IMR-90 (cell line): ENCODE data around the gene PCDHB12. TPM values are rescaled to one million over a fixed set of nuclear protein-coding genes. Genes with fewer than 3 reads are reported as not detected.
A peak's percentile ranks its signal among the peaks of the same experiment; 100 is the strongest.

Source experiments
- ATAC-seq: fragments of 200-7000 bp; cut with Tn5 transposase; 2 replicates; pipeline ENCODE4 v1.9.1; 2020; ENCODE audit warnings: low read depth, mild to moderate bottlenecking, moderate library complexity
- BruUV-seq: library from RNA; stranded (reverse); fragments of 400-500 nt; replicated peaks from 2 replicates; lab custom pipeline; 2021; lab: Mats Ljungman, UMichigan
- CTCF ChIA-PET: fragments of 300-600 bp; formaldehyde crosslinking; extraction: SDS; loops from one replicate; lab custom pipeline; 2021; ENCODE audit warnings: antibody characterized with exemption; lab: Yijun Ruan, JAX
- POLR2A ChIA-PET: fragments of 300-600 bp; sonication (Branson Sonifier 250); formaldehyde crosslinking; loops from one replicate; lab custom pipeline; 2022; ENCODE audit warnings: antibody characterized with exemption; ENCODE audit not compliant: unreplicated experiment; lab: Charles Lee
- DNase-seq: peaks from one replicate; pipeline ENCODE4 v3.0.0; 2013
- H2AFZ ChIP-seq: replicated peaks from 2 replicates; pipeline ENCODE3; 2013; ENCODE audit warnings: low read length, mild to moderate bottlenecking; ENCODE audit not compliant: poor library complexity
- H2AK5ac ChIP-seq: 2 replicates; pipeline ENCODE4 v1.6.1; 2013; ENCODE audit warnings: low read depth, low read length, inconsistent platforms
- H2AK9ac ChIP-seq: replicated peaks from 2 replicates; pipeline ENCODE3; 2013; ENCODE audit warnings: mild to moderate bottlenecking, low read depth, low read length, moderate library complexity; ENCODE audit not compliant: poor library complexity
- H2BK120ac ChIP-seq: 2 replicates; pipeline ENCODE4 v1.6.1; 2013; ENCODE audit warnings: low read depth, low read length, inconsistent platforms
- H2BK15ac ChIP-seq: 3 replicates; pipeline ENCODE4 v1.6.1; 2013; ENCODE audit warnings: low read depth, low read length, inconsistent platforms
- H2BK20ac ChIP-seq: 2 replicates; pipeline ENCODE4 v1.6.1; 2013; ENCODE audit warnings: low read depth, mild to moderate bottlenecking, inconsistent platforms, low read length, moderate library complexity
- H2BK5ac ChIP-seq: 2 replicates; pipeline ENCODE4 v1.6.1; 2013; ENCODE audit warnings: mild to moderate bottlenecking, low read depth, low read length, inconsistent platforms; ENCODE audit not compliant: poor library complexity, severe bottlenecking
- H3K14ac ChIP-seq: replicated peaks from 2 replicates; pipeline ENCODE4 v1.6.1; 2013; ENCODE audit warnings: low read depth, low read length, inconsistent platforms
- H3K18ac ChIP-seq: 2 replicates; pipeline ENCODE4 v1.6.1; 2013; ENCODE audit warnings: low read depth, low read length, control low read depth
- H3K23ac ChIP-seq: 2 replicates; pipeline ENCODE4 v1.6.1; 2013; ENCODE audit warnings: low read depth, low read length, inconsistent platforms
- H3K27ac ChIP-seq: 2 replicates; pipeline ENCODE4 v1.5.1; 2013; ENCODE audit warnings: mild to moderate bottlenecking, control low read depth, low read length; ENCODE audit not compliant: insufficient read depth
- H3K27me3 ChIP-seq: 2 replicates; pipeline ENCODE4 v1.6.1; 2013; ENCODE audit warnings: low read length; ENCODE audit not compliant: control insufficient read depth, insufficient read depth
- H3K36me3 ChIP-seq: 2 replicates; pipeline ENCODE4 v1.6.1; 2013; ENCODE audit warnings: low read length, mixed read lengths; ENCODE audit not compliant: control insufficient read depth, insufficient read depth
- H3K4ac ChIP-seq: 2 replicates; pipeline ENCODE4 v1.6.1; 2013; ENCODE audit warnings: low read depth, low read length, inconsistent platforms
- H3K4me1 ChIP-seq: 2 replicates; pipeline ENCODE4 v1.6.1; 2013; ENCODE audit warnings: low read length, mixed read lengths; ENCODE audit not compliant: control insufficient read depth, insufficient read depth
- H3K4me2 ChIP-seq: 2 replicates; pipeline ENCODE4 v1.6.1; 2013; ENCODE audit warnings: low read depth, mild to moderate bottlenecking, control low read depth, low read length, moderate library complexity
- H3K4me3 ChIP-seq: 2 replicates; pipeline ENCODE4 v1.5.1; 2013; ENCODE audit warnings: low read depth, mild to moderate bottlenecking, control low read depth, low read length, moderate library complexity; ENCODE audit not compliant: insufficient read depth
- H3K56ac ChIP-seq: 2 replicates; pipeline ENCODE4 v1.6.1; 2013; ENCODE audit warnings: low read length, inconsistent platforms; ENCODE audit not compliant: insufficient read depth; ENCODE audit errors: extremely low read depth
- H3K79me1 ChIP-seq, 2 experiments: 2 replicates each; pipeline ENCODE4 v1.6.1; 2013; ENCODE audit warnings: low read length in 2 of 2, inconsistent platforms in 1 of 2, low read depth in 1 of 2
- H3K9ac ChIP-seq: 2 replicates; pipeline ENCODE4 v1.6.1; 2013; ENCODE audit warnings: low read depth, low read length, control low read depth
- H3K9me1 ChIP-seq: 2 replicates; pipeline ENCODE4 v1.6.1; 2013; ENCODE audit warnings: low read length, inconsistent platforms; ENCODE audit not compliant: insufficient read depth
- H3K9me3 ChIP-seq: 2 replicates; pipeline ENCODE4 v1.6.1; 2013; ENCODE audit warnings: low read length; ENCODE audit not compliant: control insufficient read depth, insufficient read depth
- H4K20me1 ChIP-seq: 2 replicates; pipeline ENCODE4 v1.6.1; 2013; ENCODE audit warnings: low read length, inconsistent platforms; ENCODE audit not compliant: insufficient read depth
- H4K5ac ChIP-seq: 2 replicates; pipeline ENCODE4 v1.6.1; 2013; ENCODE audit warnings: mild to moderate bottlenecking, low read depth, low read length, control low read depth
- H4K8ac ChIP-seq, 2 experiments: 2 replicates each; pipeline ENCODE4 v1.6.1; 2013; ENCODE audit warnings: low read depth in 2 of 2, low read length in 2 of 2, control low read depth in 1 of 2, inconsistent platforms in 1 of 2
- H4K91ac ChIP-seq: 2 replicates; pipeline ENCODE4 v1.6.1; 2013; ENCODE audit warnings: low read depth, low read length, inconsistent platforms; ENCODE audit not compliant: insufficient read depth
- BHLHE40 ChIP-seq: fragments of 150-350 bp; IDR thresholded peaks from 2 replicates; pipeline ENCODE4 v1.6.1; 2016; ENCODE audit warnings: mild to moderate bottlenecking, low read depth, low read length
- CHD1 ChIP-seq: IDR thresholded peaks from 2 replicates; pipeline ENCODE4 v1.6.1; 2012; ENCODE audit warnings: low read depth, low read length, improper control_type of control experiment
- CTCF ChIP-seq: conservative IDR thresholded peaks from 2 replicates; pipeline ENCODE4 v1.5.1; 2012; ENCODE audit warnings: mild to moderate bottlenecking, low read depth, low read length, improper control_type of control experiment
- MAFK ChIP-seq: IDR thresholded peaks from 2 replicates; pipeline ENCODE4 v1.6.1; 2012; ENCODE audit warnings: low read depth, low read length, improper control_type of control experiment
- RAD21 ChIP-seq: IDR thresholded peaks from 2 replicates; pipeline ENCODE4 v1.6.1; 2012; ENCODE audit warnings: low read length, improper control_type of control experiment
- WGBS, 2 experiments: methylation state at CpG; one replicate each; pipeline versions ENCODE4 v1.1.5 to v1.1.7; 2013; ENCODE audit warnings: missing lambda C conversion rate in 2 of 2; ENCODE audit not compliant: insufficient read length in 1 of 2; ENCODE audit errors: extremely low coverage in 2 of 2; 5-methylcytosine and 5-hydroxymethylcytosine counted together
- dilution Hi-C: fragments of 300-500 bp; cut with HindIII; formaldehyde crosslinking; loops from one replicate; pipeline ENCODE4 v1.14.3; 2018; ENCODE audit warnings: low sequenced_read_pairs; ENCODE audit not compliant: unreplicated experiment
- in situ Hi-C: fragments of 300-500 bp; cut with MboI; formaldehyde crosslinking; loops from 3 replicates; pipeline ENCODE4 v1.14.3; 2019; ENCODE audit warnings: low sequenced_read_pairs, inconsistent platforms, mixed read lengths
- intact Hi-C: fragments of 100-400 bp; cut with micrococcal nuclease; formaldehyde crosslinking; loops from 2 replicates; pipeline ENCODE4 v1.10.0; 2022
- polyA plus RNA-seq, 3 experiments: library from polyadenylated mRNA; depleted of rRNA; stranded (reverse); fragments of >200 nt; gene quantifications; 2 replicates each; pipeline ENCODE4 v1.2.3, GENCODE V29; 2012; ENCODE audit warnings: low replicate concordance in 1 of 3
- total RNA-seq: library from RNA; depleted of rRNA; stranded (reverse); fragments of >200 nt; gene quantifications from 2 replicates; pipeline ENCODE4 v1.2.3, GENCODE V29; 2012

PCDHB12 gene
- total and polyA plus RNA-seq, 2 of the 4 experiments (the other 2 are of a cell fraction): 0.09 to 0.18 TPM

DNA sequence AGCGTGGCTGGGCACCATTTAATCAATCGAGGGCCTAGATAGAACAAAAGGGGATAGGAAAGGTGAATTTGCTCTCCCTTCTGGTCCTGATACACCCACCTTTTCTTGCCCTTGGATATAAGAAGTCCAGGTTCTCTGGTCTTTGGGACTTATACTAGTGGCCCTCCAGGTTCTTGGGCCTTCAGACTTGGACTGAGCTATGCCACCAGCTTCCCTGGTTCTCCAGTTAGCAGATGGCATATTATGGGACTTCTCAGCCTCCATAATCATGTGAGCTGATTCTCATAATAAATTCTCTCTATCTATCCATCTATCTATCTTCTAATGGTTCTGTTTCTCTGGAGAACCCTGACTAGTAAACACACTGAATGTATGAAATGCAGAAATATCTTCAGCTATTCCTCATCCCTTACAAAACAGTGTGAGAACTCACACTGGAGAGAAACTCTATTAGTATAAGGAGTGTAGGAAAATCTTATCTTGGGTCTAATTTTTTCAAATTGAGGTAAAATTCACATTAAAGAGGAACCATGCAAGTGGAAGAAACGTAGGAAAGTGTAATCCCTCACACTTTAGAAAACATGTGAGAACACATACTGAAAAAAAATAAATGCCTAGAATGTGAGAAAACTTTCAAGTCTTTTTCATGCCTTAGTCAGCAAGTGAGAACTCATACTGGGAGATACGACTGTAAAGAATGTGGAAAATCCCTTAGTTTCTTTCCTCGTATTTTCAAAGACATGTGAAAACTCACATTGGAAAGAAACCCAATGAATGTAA is 52.1 kb downstream of the PCDHB12 start:
- H3K4me3 ChIP-seq: no peak overlapping the region
- no peaks in the 10 kb centered on the region for H4K20me1 ChIP-seq
- H3K23ac ChIP-seq: no peak overlapping the region
- DNase-seq (peak; percentile 2), ATAC-seq (no peak)
- ChIA-PET CTCF (no interaction called here), POLR2A (no interaction called here)
- no peak overlapping the region for H3K4me2 ChIP-seq
- H2AK9ac ChIP-seq: no peak overlapping the region
- no peak overlapping the region for H2BK120ac ChIP-seq
- H2BK20ac ChIP-seq: no peak overlapping the region
- H2AK5ac ChIP-seq: no peak overlapping the region
- intact Hi-C loops (no loop called here), in situ Hi-C loops (no loop called here), dilution Hi-C loops (no loop called here)
- no peak overlapping the region for H3K18ac ChIP-seq
- no peak overlapping the region for H3K56ac ChIP-seq
- H3K9me3 ChIP-seq: peaks cover 44% of the 10 kb centered on the region
- no peak overlapping the region for H2AFZ ChIP-seq
- no peaks in the 10 kb centered on the region for H3K79me1 ChIP-seq
- H3K9ac ChIP-seq: no peak overlapping the region
- no peak overlapping the region for H2BK15ac ChIP-seq
- H2BK5ac ChIP-seq: no peak overlapping the region
- no peaks in the 10 kb centered on the region for H3K27me3 ChIP-seq
- no peak overlapping the region for H3K14ac ChIP-seq
- H3K4me1 ChIP-seq: no peaks in the 10 kb centered on the region
- no peak overlapping the region for H4K91ac ChIP-seq
- no CpG with 5 or more reads among the region's 5 CpGs for WGBS, 2 experiments
- no peak overlapping the region for H3K27ac ChIP-seq
- TF ChIP-seq CTCF: no peak
- no peak for TF ChIP-seq BHLHE40
- TF ChIP-seq CHD1: no peak
- no peak for TF ChIP-seq MAFK
- no peak for TF ChIP-seq RAD21
- H4K5ac ChIP-seq: no peak overlapping the region
- no peaks in the 10 kb centered on the region for H3K9me1 ChIP-seq
- BruUV-seq: no TSS peak
- no peak overlapping the region for H4K8ac ChIP-seq
- H3K36me3 ChIP-seq: no peaks in the 10 kb centered on the region
- no peak overlapping the region for H3K4ac ChIP-seq
